K562 (cell line): ENCODE measurements around the gene FGF21. TPM values are rescaled to one million over a fixed set of nuclear protein-coding genes. Genes with fewer than 3 reads are reported as not detected.

Experiments used
- ARID3A ChIP-seq: IDR thresholded peaks from 2 replicates; pipeline ENCODE4 v1.6.1; 2012; ENCODE audit warnings: low read depth, low read length, improper control_type of control experiment, borderline replicate concordance
- CBFB ChIP-seq: sonication (generic); formaldehyde crosslinking; IDR thresholded peaks from 2 replicates; pipeline ENCODE4 v1.4.0; 2020; ENCODE audit warnings: mild to moderate bottlenecking, missing genetic modification reagents
- CSDE1 ChIP-seq, 2 experiments: fragments of 450-650 bp; IDR thresholded peaks; 2 replicates each; pipeline ENCODE4 v1.6.1; 2016; ENCODE audit warnings: mild to moderate bottlenecking in 1 of 2
- ESRRB ChIP-seq: fragments of 250-450 bp; sonication (Bioruptor Pico); IDR thresholded peaks from 2 replicates; pipeline ENCODE4 v1.5.0; 2020; ENCODE audit warnings: mild to moderate bottlenecking, moderate library complexity, borderline replicate concordance
- FOSL1 ChIP-seq: fragments of 200-800 bp; sonication (Bioruptor generic); conservative IDR thresholded peaks from 2 replicates; pipeline ENCODE4 v1.6.1; 2016; ENCODE audit warnings: missing genetic modification characterization, missing compliant biosample characterization
- MAFG ChIP-seq: fragments of 450-650 bp; conservative IDR thresholded peaks from 2 replicates; pipeline ENCODE4 v1.6.1; 2016; ENCODE audit warnings: missing genetic modification characterization, missing compliant biosample characterization
- MBD2 ChIP-seq: sonication (generic); IDR thresholded peaks from 2 replicates; pipeline ENCODE4 v1.6.1; 2016; ENCODE audit warnings: low read depth, borderline replicate concordance
- RAD51 ChIP-seq: fragments of 450-650 bp; IDR thresholded peaks from 2 replicates; pipeline ENCODE4 v1.7.1; 2016; ENCODE audit warnings: low read depth, mild to moderate bottlenecking, borderline replicate concordance
- SAFB2 ChIP-seq: fragments of 200-400 bp; formaldehyde crosslinking; IDR thresholded peaks from 2 replicates; pipeline ENCODE4 v1.6.1; 2018; ENCODE audit warnings: borderline replicate concordance, low read length, low read depth, moderate library complexity; ENCODE audit not compliant: severe bottlenecking
- SAP30 ChIP-seq: fragments of 200-600 bp; sonication (generic); IDR thresholded peaks from 2 replicates; pipeline ENCODE4 v1.6.1; 2012; ENCODE audit warnings: borderline replicate concordance, low read depth, mild to moderate bottlenecking, moderate library complexity, low read length, control low read depth, inconsistent platforms; ENCODE audit not compliant: insufficient read depth, poor library complexity, severe bottlenecking
- SRF ChIP-seq, 2 experiments: fragments of 250-450, 450-650 bp in 1 of 2; sonication (Bioruptor Pico) in 1 of 2; sonication (generic) in 1 of 2; formaldehyde crosslinking; IDR thresholded peaks; 2 replicates each; pipeline versions ENCODE4 v1.5.0 to v1.5.1; 2020 to 2022; ENCODE audit warnings: mild to moderate bottlenecking in 1 of 2, missing genetic modification reagents in 1 of 2
- TAF9B ChIP-seq: fragments of 450-650 bp; IDR thresholded peaks from 2 replicates; pipeline ENCODE4 v1.6.1; 2018; ENCODE audit warnings: mild to moderate bottlenecking; ENCODE audit not compliant: partially characterized antibody
- TBP ChIP-seq: optimal IDR thresholded peaks from 2 replicates; pipeline ENCODE3; 2011; ENCODE audit warnings: low read depth, low read length, improper control_type of control experiment
- ZNF282 ChIP-seq: sonication (generic); formaldehyde crosslinking; IDR thresholded peaks from 2 replicates; pipeline ENCODE4 v1.8.1; 2023; ENCODE audit warnings: missing genetic modification reagents
- polyA plus RNA-seq, 8 experiments: library from polyadenylated mRNA; depleted of rRNA in 4 of 8; stranded (reverse) in 5 of 8; unstranded in 3 of 8; fragments of >200 nt; fragmentation: Nextera tagmentation in 2 of 8; fragmentation: Illumina TruSeq in 1 of 8; extraction: Ambion mirVana in 2 of 8; extraction: Trizol in 1 of 8; gene quantifications; 2 replicates each; pipeline versions ENCODE4 v1.2.1 to v1.2.3, GENCODE V29; 2011 to 2014; ENCODE audit warnings: inconsistent platforms in 1 of 8, missing spikeins in 1 of 8
- total RNA-seq, 7 experiments: library from RNA; depleted of rRNA in 6 of 7; stranded (reverse); fragments of >200 nt in 6 of 7; fragmentation: Illumina TruSeq in 2 of 7; extraction: Trizol in 2 of 7; gene quantifications; 2 replicates each; pipeline versions ENCODE4 v1.2.1 to v1.2.3, GENCODE V29; 2011 to 2021; ENCODE audit warnings: low replicate concordance in 1 of 7
- TF ChIP-seq, protein P1 (sequence below), 2 experiments: fragments of 450-650 bp; IDR thresholded peaks; 2 replicates each; pipeline ENCODE4 v1.6.1; 2016; ENCODE audit warnings: mild to moderate bottlenecking in 2 of 2, borderline replicate concordance in 1 of 2, low read depth in 1 of 2, moderate library complexity in 1 of 2
- TF ChIP-seq, protein P2 (sequence below): sonication (generic); formaldehyde crosslinking; IDR thresholded peaks from 2 replicates; pipeline ENCODE4 v1.9.0; 2022; ENCODE audit warnings: mild to moderate bottlenecking, missing genetic modification reagents

FGF21 gene
- total and polyA plus RNA-seq, 9 of the 15 experiments (the other 6 are each of a cell fraction or from before 2014, with no cell fraction given), result 0.04 to 0.77 (median 0.09) TPM; not detected in 6

GRCh38 chr19:48720613-48721296, 34.6 kb upstream of the FGF21 start (continued):
- TF ChIP-seq ESRRB (CRISPR knock-in tag) (no peak), SRF (CRISPR knock-in tag; IDR thresholded peaks at IDR 0.05) (no peak; a peak in 1 of 4 replicates), CBFB (CRISPR knock-in tag) (no peak), SAFB2 (no peak), CSDE1 (IDR thresholded peaks at IDR 0.05) (no peak), TAF9B (no peak), RAD51 (peak; percentile 49; the same call in 1 of the 2 replicates), ZNF282 (CRISPR knock-in tag) (no peak), MAFG (no peak), ARID3A (no peak), SAP30 (no peak), TBP (peak; percentile 55), FOSL1 (tag) (0 out of 2 replicates have a peak, but pooled peaks have one; percentile 40), MBD2 (peak; percentile 95)
- TF ChIP-seq, protein P1, sequence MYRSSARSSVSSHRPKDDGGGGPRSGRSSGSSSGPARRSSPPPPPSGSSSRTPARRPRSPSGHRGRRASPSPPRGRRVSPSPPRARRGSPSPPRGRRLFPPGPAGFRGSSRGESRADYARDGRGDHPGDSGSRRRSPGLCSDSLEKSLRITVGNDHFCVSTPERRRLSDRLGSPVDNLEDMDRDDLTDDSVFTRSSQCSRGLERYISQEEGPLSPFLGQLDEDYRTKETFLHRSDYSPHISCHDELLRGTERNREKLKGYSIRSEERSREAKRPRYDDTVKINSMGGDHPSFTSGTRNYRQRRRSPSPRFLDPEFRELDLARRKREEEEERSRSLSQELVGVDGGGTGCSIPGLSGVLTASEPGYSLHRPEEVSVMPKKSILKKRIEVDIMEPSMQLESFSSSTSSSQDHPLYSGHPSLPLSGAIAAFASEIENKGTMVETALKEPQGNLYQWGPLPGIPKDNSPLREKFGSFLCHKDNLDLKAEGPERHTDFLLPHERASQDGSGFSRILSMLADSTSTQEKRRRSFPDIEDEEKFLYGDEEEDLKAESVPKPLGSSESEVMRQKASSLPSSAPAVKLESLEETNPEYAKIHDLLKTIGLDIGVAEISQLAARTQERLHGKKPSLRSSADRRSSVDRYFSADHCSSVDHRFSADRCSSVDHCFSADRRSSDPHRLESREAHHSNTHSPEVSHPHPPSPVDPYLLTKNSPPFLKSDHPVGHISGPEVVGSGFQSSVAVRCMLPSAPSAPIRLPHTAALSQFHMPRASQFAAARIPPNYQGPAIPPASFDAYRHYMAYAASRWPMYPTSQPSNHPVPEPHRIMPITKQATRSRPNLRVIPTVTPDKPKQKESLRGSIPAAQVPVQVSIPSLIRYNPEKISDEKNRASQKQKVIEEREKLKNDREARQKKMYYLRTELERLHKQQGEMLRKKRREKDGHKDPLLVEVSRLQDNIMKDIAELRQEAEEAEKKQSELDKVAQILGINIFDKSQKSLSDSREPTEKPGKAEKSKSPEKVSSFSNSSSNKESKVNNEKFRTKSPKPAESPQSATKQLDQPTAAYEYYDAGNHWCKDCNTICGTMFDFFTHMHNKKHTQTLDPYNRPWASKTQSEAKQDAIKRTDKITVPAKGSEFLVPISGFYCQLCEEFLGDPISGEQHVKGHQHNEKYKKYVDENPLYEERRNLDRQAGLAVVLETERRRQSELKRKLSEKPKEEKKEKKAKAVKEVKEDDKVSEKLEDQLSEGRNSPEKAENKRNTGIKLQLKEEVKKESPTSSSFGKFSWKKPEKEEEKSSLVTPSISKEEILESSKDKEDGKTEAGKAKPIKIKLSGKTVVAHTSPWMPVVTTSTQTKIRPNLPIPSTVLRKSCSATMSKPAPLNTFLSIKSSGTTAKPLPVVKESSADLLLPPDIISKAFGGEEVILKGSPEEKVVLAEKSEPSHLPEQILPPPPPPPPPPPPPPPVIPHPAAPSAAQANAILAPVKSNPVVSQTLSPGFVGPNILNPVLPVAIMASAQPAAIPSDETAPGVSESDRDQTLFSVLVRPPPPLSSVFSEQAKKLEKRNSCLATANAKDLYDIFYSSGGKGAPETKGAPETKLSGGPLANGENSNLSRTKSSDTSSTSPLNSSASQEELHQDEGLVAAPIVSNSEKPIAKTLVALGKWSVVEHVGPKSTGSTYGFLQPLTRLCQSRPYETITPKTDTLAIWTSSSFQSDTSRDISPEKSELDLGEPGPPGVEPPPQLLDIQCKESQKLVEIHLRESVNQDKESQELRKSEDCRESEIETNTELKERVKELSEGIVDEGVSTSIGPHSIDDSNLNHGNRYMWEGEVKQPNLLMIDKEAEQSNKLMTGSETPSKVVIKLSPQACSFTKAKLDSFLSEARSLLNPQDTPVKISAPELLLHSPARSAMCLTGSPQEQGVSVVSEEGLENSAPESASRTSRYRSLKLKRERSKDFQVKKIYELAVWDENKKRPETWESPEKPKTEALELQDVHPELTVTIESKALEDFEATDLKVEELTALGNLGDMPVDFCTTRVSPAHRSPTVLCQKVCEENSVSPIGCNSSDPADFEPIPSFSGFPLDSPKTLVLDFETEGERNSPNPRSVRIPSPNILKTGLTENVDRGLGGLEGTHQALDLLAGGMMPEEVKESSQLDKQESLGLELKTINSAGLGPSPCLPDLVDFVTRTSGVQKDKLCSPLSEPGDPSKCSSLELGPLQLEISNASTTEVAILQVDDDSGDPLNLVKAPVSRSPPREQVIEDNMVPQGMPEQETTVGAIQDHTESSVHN (IDR thresholded peaks at IDR 0.05; ENCODE audit: borderline replicate concordance in 1 of 2, low read depth in 1 of 2), result no peak
- TF ChIP-seq, protein P2, sequence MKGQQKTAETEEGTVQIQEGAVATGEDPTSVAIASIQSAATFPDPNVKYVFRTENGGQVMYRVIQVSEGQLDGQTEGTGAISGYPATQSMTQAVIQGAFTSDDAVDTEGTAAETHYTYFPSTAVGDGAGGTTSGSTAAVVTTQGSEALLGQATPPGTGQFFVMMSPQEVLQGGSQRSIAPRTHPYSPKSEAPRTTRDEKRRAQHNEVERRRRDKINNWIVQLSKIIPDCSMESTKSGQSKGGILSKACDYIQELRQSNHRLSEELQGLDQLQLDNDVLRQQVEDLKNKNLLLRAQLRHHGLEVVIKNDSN (CRISPR knock-in tag), result peak; percentile 86
